GM12891 (cell line): ENCODE results near the gene RPL27.

Experiments
- PAX5 ChIP-seq: IDR thresholded peaks from 2 replicates; pipeline ENCODE4 v1.6.1; 2011; ENCODE audit warnings: low read length, moderate library complexity, mild to moderate bottlenecking; ENCODE audit not compliant: insufficient read depth, severe bottlenecking
- POLR2A ChIP-seq: IDR thresholded peaks from 2 replicates; pipeline ENCODE4 v1.6.1; 2011; ENCODE audit warnings: low read depth, low read length, control low read depth
- POLR2AphosphoS5 ChIP-seq: IDR thresholded peaks from 2 replicates; pipeline ENCODE4 v1.6.1; 2011; ENCODE audit warnings: low read depth, low read length, control low read depth
- SPI1 ChIP-seq: IDR thresholded peaks from 2 replicates; pipeline ENCODE4 v1.6.1; 2011; ENCODE audit warnings: low read depth, low read length, control low read depth
- TAF1 ChIP-seq: IDR thresholded peaks from 2 replicates; pipeline ENCODE4 v1.6.1; 2011; ENCODE audit warnings: low read depth, low read length, control low read depth

GRCh38 chr17:43042025-43042628 lies 43.9 kb downstream of the RPL27 start:
- TF ChIP-seq POLR2A, result no peak
- no peak for TF ChIP-seq TAF1
- TF ChIP-seq POLR2AphosphoS5, result no peak
- no peak for TF ChIP-seq SPI1
- no peak for TF ChIP-seq PAX5
